ENCODE results near the gene STARD7. TPM values are rescaled to one million over a fixed set of nuclear protein-coding genes. Genes with fewer than 3 reads are reported as not detected.
"Not testable (repeated sequence)": the region's sequence is repeated elsewhere in the genome, so short reads cannot be mapped to it uniquely, and the experiment has no call there.

STARD7 gene
- total and polyA plus RNA-seq, 2 donors = 49.4 to 80.7 TPM

DNA sequence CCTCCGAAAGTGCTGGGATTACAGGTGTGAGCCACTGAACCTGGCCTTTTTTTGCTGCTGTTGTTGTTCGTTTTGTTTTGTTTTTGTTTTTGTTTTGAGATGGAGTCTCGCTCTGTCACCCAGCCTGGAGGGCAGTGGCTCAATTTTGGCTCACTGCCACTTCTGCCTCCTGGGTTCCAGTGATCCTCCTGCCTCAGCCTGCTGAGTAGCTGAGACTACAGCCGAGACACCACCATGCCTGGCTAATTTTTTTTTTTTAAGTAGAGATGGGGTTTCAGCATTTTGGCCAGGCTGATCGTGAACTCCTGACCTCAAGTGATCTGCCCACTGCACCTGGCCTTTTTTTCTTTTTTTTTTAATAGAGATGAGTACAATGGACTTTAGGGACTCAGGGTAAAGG lies 35.2 kb upstream of the STARD7 start:
- Histone ChIP-seq H3K4me3 (ENCODE audit: low read depth, low read length) (no peak overlapping the region), H3K36me3 (ENCODE audit: insufficient read depth) (no peaks in the 10 kb centered on the region), H3K27ac (ENCODE audit: low read depth) (no peak overlapping the region), H3K4me1 (ENCODE audit: insufficient read depth) (no peaks in the 10 kb centered on the region)
- no peak for DNase-seq (ENCODE audit: extremely low spot score)
- 86% methylated on average over 5 of the region's 5 CpGs for WGBS

DNA sequence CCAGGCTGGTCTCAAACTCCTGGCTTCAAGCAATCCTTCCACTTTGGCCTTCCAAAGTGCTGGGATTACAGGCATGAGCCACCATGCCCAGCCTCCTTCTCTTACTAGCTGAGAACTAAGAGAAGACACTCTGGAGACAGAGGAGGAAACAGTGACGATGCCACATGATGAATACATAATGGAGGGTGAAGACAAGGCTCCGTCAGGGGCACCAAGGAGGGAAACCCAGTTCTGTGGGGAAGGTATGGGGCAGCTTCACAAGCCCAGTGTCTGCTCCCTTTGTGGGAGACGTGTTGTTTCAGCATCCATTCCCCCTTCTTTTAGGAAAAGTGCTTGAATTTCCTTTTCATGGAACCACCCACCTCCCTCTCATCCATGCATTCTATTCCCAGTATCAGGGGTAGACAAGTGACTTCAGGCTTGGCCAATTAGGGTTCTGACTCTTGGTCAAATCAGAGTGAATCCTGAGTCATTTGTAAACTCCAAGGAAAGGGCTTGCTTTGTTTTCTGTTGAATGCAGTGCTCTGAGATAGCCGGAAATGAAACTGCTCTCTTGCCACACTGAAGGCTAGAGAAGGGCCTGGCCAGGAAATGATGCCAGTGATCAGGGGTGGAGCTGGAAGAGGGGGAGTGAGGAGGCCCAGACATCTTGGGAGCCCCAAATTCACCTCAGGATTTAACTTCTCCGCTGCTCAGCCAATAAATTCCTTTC lies 33.4 kb upstream of the STARD7 start:
- no peak overlapping the region for H3K27ac ChIP-seq (ENCODE audit: low read depth)
- 65% methylated on average over 5 of the region's 5 CpGs for WGBS
- H3K36me3 ChIP-seq (ENCODE audit: insufficient read depth) = no peaks in the 10 kb centered on the region
- no peak overlapping the region for H3K4me3 ChIP-seq (ENCODE audit: low read depth, low read length)
- no peak for DNase-seq (ENCODE audit: extremely low spot score)
- H3K4me1 ChIP-seq (ENCODE audit: insufficient read depth) = no peaks in the 10 kb centered on the region

DNA sequence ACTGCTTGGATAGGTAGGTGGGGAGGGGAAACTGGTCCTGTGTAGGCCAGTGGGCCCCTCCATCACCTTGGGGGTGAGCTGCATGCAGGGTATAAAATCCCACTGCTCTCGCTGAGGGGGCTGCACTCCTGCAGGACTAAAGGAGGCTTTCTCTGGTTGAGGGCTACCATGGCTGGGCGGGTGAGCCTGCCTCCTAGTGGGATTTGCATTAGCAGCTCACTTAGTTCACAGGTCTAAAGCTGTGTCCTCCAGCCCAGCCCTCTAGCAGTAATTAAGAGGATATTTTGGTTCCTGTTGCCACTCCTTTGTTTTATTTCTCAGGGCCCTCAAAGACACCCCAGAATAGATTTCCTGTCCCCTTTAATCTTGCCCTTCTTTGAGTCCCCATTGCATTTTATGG lies 32.6 kb upstream of the STARD7 start:
- Histone ChIP-seq H3K27ac (ENCODE audit: low read depth) (no peak overlapping the region), H3K4me1 (ENCODE audit: insufficient read depth) (no peaks in the 10 kb centered on the region), H3K4me3 (ENCODE audit: low read depth, low read length) (no peak overlapping the region), H3K36me3 (ENCODE audit: insufficient read depth) (no peaks in the 10 kb centered on the region)
- no peak for DNase-seq (ENCODE audit: extremely low spot score)
- 78% methylated on average over 2 of the region's 2 CpGs for WGBS

DNA sequence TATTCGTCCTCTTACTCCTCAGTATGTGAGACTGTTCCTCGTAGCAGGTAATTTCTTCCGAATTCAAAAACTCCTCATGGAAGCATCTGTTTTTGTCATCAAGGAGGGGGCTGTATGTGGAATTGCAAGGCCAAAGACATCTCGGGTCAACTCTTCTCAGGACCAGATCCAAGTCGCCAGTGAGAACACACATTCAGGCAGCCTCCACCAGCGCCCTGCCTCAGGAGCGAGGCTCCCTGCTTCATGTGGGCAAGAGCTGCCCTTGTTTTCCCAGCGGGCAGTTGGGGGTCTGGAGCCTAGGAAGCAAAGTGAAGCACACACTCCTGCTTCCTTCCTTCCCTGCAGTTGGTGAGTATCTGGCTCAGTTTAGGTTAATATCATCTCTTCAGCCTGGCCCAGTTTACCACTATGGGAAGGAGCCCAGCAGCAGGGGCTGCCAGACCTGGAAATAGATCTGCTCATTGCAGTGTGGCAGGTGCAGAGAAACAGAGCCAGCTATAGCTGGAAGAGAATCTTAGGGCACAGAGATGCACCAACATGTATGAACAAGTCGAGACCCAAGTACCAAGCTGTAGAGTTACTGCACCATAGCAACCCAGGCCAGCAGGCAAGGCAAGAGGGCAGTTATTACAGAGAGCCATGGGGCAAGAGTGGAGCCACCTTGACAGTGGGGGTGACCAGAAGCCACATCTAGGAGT lies 31.9 kb upstream of the STARD7 start:
- no peak overlapping the region for H3K4me3 ChIP-seq (ENCODE audit: low read depth, low read length)
- 89% methylated on average over 9 of the region's 9 CpGs for WGBS
- no peaks in the 10 kb centered on the region for H3K4me1 ChIP-seq (ENCODE audit: insufficient read depth)
- DNase-seq (ENCODE audit: extremely low spot score) = no peak
- no peak overlapping the region for H3K27ac ChIP-seq (ENCODE audit: low read depth)
- no peaks in the 10 kb centered on the region for H3K36me3 ChIP-seq (ENCODE audit: insufficient read depth)

DNA sequence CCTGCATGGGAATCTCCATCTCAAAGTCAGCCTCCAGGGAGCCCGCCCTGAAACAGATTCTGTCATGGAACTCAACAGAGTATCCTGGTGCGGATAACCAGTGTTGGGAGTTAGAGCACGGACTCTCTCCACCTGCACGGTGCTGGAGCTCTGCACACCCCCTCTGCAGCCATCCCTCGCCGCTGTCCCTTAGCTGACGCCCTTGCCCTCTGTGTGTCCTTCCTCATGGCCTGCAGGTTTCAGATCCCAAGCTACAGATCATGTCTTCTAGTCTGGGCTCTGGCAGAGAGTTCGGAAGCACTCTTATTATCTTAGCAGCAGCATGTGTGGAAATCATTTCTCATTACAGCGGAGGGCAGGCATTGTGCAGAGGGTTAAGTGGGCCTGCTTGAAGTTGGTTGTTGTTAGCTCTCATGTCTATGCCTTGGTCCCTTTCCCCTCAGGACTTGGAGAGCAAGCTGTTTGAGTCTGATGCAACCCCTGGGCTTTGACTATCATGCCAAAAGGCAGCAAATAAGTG lies 31.2 kb upstream of the STARD7 start:
- Histone ChIP-seq H3K4me1 (ENCODE audit: insufficient read depth) (no peaks in the 10 kb centered on the region), H3K36me3 (ENCODE audit: insufficient read depth) (no peaks in the 10 kb centered on the region), H3K4me3 (ENCODE audit: low read depth, low read length) (no peak overlapping the region), H3K27ac (ENCODE audit: low read depth) (no peak overlapping the region)
- WGBS = 92% methylated on average over 9 of the region's 9 CpGs
- DNase-seq (ENCODE audit: extremely low spot score) = no peak

DNA sequence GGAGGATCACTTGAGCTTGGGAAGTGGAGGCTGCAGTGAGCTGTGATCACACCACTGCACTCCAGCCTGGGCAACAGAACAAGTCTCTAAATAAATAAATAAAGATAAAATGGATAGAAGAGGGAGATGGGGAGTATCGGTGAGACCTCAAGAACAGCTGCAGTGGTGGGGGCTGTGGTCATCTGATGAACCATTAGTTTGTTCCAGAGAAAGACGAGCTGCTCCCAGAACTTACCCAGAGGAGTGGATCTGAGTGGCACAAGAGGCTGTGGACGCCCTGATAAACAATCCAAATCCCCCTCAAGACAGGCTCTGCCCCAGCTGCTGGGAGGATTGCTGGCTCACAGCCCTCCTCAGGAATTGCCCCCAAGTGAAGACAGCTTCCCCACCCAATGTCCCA lies 30.5 kb upstream of the STARD7 start:
- WGBS = 75% methylated on average over 3 of the region's 3 CpGs
- no peak for DNase-seq (ENCODE audit: extremely low spot score)

DNA sequence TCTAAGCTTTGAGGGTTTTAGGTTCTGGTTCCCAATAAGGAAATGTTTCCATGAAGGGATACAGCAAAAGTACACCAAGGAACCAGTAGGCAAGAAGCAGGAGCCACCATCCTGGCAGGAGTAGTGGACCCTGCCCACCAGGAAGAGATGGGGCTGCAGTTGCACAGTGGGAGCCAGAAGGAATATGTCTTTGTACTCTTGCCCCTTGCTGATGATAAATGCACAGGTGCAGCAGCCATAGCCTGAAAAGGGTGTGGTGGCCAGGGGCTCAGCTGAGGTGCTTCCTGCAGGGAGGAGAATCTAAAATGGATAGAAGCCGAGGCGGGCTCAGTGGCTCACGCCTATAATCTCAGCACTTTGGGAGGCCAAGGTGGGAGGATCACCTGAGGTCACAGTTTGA lies 29.6 kb upstream of the STARD7 start:
- Histone ChIP-seq H3K27ac (ENCODE audit: low read depth) (no peak overlapping the region), H3K4me3 (ENCODE audit: low read depth, low read length) (no peak overlapping the region), H3K36me3 (ENCODE audit: insufficient read depth) (no peaks in the 10 kb centered on the region), H3K4me1 (ENCODE audit: insufficient read depth) (no peaks in the 10 kb centered on the region)
- WGBS = 98% methylated on average over 3 of the region's 3 CpGs
- no peak for DNase-seq (ENCODE audit: extremely low spot score)

More for the DNA sequence above, 30.5 kb upstream of the STARD7 start:
- Histone ChIP-seq H3K4me3 (ENCODE audit: low read depth, low read length) (no peak overlapping the region), H3K27ac (ENCODE audit: low read depth) (no peak overlapping the region), H3K4me1 (ENCODE audit: insufficient read depth) (no peaks in the 10 kb centered on the region), H3K36me3 (ENCODE audit: insufficient read depth) (no peaks in the 10 kb centered on the region)

DNA sequence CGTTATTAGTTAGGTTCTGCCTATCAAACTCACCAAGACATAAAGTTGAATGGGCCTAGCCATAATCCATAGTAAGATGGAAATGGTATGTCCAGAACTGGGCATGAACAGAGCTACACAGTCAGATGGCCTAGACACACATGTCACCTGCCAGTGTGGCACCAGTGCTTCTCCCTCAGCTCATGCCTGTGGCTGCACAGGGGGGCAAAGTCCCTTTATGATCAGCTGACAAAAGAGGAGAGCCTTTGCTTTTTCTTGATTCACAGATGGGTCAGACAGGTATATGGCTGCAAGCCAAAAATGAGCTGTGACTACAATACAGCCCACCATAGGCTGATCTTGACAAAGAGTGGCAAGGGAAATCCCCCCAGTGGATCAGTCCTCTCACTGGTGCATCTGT lies 28.3 kb upstream of the STARD7 start:
- no peak for DNase-seq (ENCODE audit: extremely low spot score)
- H3K27ac ChIP-seq (ENCODE audit: low read depth) = no peak overlapping the region
- 100% methylated on average over 1 of the region's 1 CpG for WGBS
- H3K4me3 ChIP-seq (ENCODE audit: low read depth, low read length) = no peak overlapping the region
- H3K4me1 ChIP-seq (ENCODE audit: insufficient read depth) = no peaks in the 10 kb centered on the region
- no peaks in the 10 kb centered on the region for H3K36me3 ChIP-seq (ENCODE audit: insufficient read depth)

DNA sequence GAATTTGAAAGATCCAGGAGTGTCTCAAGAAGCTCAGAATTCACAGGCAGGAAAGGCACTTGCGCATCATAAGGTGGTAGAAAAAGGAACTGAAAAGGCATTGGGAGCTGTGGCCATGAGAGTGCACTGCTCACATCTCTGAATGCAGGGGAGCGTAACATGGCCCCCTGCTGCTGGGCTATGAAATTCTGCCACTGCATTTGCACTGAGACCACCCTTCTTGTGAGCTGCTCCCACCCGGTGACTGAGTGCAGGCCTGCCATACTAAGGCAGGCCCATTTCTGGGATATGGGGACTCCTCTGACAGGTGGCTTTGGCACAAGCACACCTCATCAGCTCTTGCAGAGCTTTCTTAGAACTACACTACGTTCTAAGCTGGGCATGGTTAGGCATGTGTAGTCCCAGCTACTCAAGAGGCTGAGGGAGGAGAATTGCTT lies 25.3 kb upstream of the STARD7 start:
- DNase-seq (ENCODE audit: extremely low spot score) = no peak
- H3K27ac ChIP-seq (ENCODE audit: low read depth) = no peak overlapping the region
- H3K36me3 ChIP-seq (ENCODE audit: insufficient read depth) = no peaks in the 10 kb centered on the region
- no peak overlapping the region for H3K4me3 ChIP-seq (ENCODE audit: low read depth, low read length)
- H3K4me1 ChIP-seq (ENCODE audit: insufficient read depth) = no peaks in the 10 kb centered on the region
- 87% methylated on average over 4 of the region's 4 CpGs for WGBS

DNA sequence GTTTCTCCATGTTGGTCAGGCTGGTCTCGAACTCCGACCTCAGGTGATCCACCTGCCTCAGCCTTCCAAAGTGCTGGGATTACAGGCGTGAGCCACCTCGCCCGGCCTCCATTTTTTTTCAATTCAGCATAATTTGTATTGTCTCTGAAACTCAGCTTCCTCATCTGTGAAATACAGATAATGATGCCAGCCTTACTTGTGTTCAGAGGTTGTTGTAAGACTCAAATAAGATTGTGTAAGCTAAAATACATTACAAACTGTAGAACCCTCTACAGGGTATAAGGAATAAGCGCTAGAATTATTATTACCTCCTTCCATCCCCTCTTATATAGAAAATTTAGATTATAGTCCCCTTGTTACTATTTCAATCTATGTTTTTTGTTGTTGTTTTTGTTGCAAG lies 24.8 kb upstream of the STARD7 start:
- H3K27ac ChIP-seq (ENCODE audit: low read depth) = no peak overlapping the region
- no peaks in the 10 kb centered on the region for H3K4me1 ChIP-seq (ENCODE audit: insufficient read depth)
- WGBS = 95% methylated on average over 6 of the region's 6 CpGs
- no peaks in the 10 kb centered on the region for H3K36me3 ChIP-seq (ENCODE audit: insufficient read depth)
- DNase-seq (ENCODE audit: extremely low spot score) = no peak
- H3K4me3 ChIP-seq (ENCODE audit: low read depth, low read length) = no peak overlapping the region

DNA sequence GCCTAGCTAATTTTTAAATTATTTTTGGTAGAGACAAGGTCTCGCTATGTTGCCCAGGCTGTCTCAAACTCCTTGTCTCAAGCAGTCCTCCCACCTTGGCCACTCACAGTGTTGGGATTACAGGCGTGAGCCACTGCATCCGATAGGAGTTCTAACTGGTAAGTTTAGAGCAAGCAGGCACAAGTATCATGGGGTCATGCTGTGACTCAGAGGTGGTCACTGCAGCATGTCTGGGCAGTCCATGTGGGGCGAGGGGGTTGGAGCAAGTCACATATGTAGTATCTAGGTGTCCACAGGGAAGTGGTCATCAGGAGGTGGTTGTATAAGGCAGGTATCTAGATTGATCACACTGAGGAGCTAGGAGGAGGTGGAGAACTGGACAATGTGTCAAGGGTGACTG lies 22.7 kb upstream of the STARD7 start:
- no peak overlapping the region for H3K27ac ChIP-seq (ENCODE audit: low read depth)
- H3K36me3 ChIP-seq (ENCODE audit: insufficient read depth) = no peaks in the 10 kb centered on the region
- 96% methylated on average over 4 of the region's 4 CpGs for WGBS

DNA sequence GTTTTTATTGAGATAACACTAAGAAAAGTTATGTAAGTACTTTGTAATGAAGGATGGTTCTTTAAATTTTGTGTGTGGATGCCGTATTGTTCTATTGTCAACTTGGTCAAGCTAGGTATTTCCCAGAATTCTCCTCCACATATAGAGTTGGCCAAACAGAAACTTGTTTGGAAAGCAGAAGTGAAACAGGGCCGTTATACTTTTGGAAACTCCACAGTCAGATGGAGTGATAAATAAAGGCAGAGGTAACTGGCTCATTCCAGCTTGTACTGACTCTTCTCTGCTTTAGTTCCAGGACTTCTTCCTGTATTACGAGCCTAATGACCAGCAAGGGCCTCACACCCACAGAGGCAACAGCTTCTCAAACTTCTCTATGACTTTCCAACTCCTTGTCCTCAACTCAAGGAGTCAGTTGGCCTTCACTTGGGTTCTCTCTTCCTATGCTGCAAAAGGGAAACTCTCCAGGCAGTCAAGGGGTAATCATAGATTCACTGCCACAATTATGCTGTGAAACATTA lies 16.4 kb upstream of the STARD7 start:
- Histone ChIP-seq H3K4me3 (ENCODE audit: low read depth, low read length) (no peak overlapping the region), H3K27ac (ENCODE audit: low read depth) (no peak overlapping the region), H3K36me3 (ENCODE audit: insufficient read depth) (no peaks in the 10 kb centered on the region), H3K4me1 (ENCODE audit: insufficient read depth) (no peaks in the 10 kb centered on the region)
- 71% methylated on average over 3 of the region's 3 CpGs for WGBS
- DNase-seq (ENCODE audit: extremely low spot score) = no peak

More for the DNA sequence above, 22.7 kb upstream of the STARD7 start:
- Histone ChIP-seq H3K4me3 (ENCODE audit: low read depth, low read length) (no peak overlapping the region), H3K4me1 (ENCODE audit: insufficient read depth) (no peaks in the 10 kb centered on the region)
- DNase-seq (ENCODE audit: extremely low spot score) = no peak

DNA sequence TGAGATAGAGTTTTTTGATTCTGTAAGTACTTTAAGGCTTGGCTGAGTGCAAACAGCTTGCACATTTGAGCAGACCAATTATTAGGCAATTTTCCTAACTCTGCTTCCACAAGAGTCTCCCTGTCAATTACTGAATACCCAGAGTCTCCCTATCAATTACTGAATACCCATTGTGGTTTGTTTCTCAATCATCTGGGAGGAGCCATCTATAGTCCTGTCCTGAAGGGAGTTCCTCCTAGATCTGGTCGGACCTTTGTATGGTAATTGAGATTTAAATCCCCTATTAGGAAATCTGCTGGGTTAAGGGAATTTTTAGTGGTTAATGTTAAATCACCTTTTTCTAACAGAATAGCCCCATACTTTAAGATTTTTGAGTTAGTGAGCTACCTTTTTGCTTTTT lies 12.5 kb upstream of the STARD7 start:
- H3K27ac ChIP-seq (ENCODE audit: low read depth); H3K36me3 ChIP-seq (ENCODE audit: insufficient read depth); H3K4me1 ChIP-seq (ENCODE audit: insufficient read depth); DNase-seq (ENCODE audit: extremely low spot score); H3K4me3 ChIP-seq (ENCODE audit: low read depth, low read length): not testable (repeated sequence)
- 84% methylated on average over 1 of the region's 1 CpG for WGBS

DNA sequence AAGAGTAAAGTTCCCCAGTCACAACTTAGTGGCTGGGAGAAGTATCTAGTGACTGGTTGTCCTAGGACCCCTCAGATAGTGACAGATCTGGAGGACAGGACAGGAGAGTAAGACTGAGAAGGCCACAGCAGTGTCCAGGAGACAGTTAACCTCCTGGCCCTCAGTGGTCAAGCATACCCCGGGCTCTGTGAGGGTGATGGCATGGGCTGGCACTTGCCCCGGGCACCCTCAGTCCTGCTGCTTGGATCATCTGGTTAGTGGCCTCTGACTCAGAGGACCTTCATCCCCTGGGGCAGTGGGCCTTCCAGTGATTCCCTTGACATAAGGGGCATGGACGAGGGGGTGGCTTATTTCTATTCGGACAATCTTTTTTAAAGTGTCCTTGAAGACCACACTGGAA lies 11.3 kb upstream of the STARD7 start:
- 93% methylated on average over 4 of the region's 4 CpGs for WGBS
- DNase-seq (ENCODE audit: extremely low spot score); H3K4me1 ChIP-seq (ENCODE audit: insufficient read depth); H3K4me3 ChIP-seq (ENCODE audit: low read depth, low read length); H3K27ac ChIP-seq (ENCODE audit: low read depth); H3K36me3 ChIP-seq (ENCODE audit: insufficient read depth): not testable (repeated sequence)

Measured in urinary bladder (tissue), 4 donors.